SHP77 (cell line): ENCODE results near the gene BMP8B.
"Not testable (repeated sequence)": the region's sequence is repeated elsewhere in the genome, so short reads cannot be mapped to it uniquely, and the experiment has no call there.

Source experiments
- DNase-seq, 2 experiments: peaks; one replicate each; lab custom pipeline; 2025; lab: John Stamatoyannopoulos, UW

The BMP8B gene

GRCh38 chr1:39777896-39778295 is 10.8 kb downstream of the BMP8B start:
- DNase-seq, result not testable (repeated sequence)

DNA sequence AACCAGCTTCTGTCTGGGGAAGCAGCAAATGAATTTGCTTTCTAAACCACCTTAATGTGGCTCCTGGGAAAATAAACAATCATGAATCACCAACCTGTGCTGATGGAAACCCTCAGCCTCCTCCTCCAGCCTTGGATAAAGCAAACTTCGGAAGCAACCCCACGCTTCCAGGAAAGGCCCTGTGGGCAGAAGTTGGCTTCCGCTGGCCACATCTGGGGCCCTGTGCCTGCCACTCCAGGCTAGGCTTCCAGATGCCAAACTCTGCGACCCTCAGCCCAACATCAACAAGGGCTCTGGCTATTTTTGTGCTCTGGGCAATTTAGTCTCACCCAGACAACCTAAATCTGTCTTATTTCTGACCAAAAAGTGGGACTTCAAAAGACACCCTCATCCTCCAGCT is 11.4 kb downstream of the BMP8B start:
- DNase-seq, result no peak

- no peak for DNase-seq
Measured at GRCh38 chr1:39776886-39777285, 11.8 kb downstream of the BMP8B start.

DNA sequence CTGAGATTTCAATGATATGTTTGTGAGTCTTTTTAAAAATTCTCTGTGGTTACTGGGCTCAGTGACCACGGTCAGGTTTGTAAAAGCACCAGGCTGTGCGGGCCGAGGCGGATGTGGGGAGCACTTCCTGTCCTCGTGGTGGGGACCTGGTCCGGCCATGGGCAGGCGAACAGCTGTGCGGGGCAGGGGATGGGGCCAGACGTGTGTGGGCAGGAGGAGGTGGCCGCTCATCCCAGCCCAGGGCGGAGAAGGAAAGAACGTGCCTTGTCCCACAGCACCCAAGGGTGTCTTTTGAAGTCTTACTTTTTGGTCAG is 12.3 kb downstream of the BMP8B start:
- DNase-seq, result no peak

GRCh38 chr1:39775676-39776399 is 12.8 kb downstream of the BMP8B start:
- not testable (repeated sequence) for DNase-seq

DNA sequence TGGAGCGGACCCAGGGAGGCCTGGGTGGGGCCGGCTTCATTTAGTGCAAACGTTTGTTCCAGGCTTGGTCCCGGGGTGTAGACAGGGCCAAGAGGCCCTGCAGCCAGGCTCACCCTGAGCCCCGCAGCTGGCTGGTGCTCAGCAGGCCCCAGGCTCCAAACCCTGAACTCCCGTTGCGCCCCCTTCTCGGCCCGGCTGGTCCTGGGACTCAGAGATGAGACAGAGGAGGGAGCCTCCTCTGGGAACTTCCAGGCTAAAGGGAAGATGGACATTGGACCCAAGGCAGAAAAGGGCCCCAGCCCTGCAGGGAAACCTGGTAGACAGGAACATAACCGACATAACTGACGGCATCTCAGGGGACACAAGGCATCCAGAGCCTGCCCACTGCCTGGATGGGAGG is 13.5 kb downstream of the BMP8B start:
- DNase-seq, result not testable (repeated sequence)

DNA sequence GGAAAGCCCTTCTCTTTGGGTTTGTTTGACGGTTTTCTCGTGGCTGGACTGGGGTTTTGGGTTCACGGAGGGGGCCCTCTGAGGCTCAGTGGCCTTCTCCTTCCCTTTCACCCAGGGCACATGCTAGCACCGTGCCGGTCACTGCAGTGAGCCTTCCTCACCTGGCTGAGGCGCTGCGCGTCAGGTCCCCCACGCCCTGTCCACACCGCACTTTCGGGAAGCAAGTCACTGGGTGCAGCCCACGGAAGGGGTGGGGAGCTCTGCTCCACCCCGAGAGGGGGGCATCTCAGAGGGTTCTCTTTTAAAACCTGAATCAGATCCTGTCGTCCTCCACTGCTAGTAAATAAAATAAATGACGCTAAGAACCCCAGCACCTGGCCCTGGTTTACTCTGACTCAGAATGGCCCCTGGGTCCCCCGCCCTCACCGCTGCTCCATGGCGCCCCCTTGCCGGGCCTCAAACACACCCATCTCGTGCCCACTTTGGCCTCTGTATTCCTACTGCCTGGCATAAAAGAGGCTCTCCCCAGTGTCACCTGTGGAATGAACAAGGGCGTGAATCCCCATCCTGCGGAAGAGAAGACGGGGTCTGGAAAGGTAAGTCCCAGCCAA is 15.2 kb downstream of the BMP8B start:
- not testable (repeated sequence) for DNase-seq

DNA sequence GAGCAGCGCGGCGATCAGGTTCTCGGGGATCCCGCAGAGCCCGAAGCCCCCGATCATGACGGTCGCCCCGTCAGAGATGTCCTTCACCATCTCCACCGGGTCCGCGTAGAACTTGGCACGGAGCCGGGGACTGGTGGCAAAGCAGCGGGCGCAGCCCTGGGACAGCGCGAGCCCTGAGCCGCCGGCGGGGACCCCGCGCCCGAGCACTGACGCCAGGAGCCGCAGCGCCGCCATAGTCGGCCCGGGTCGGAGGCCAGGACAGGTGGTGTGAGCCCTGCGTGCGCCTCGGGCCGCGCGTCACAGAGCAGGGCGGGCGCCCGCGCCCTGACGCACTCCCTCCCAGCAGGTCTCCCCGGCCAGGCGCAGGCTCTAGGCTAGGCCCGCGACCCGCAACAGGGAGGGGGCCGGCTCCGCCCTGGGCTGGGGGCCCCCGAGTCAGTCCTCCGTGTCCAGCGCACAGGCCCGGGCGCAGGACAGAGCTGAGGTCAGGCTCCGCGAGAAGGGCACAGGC is 17.6 kb downstream of the BMP8B start, which contains the start of gene OXCT2:
Gene OXCT2, minus strand, starts transcription at position 327 of the 511 bp plus-strand sequence. Its CDS starts 93 bp downstream, at position 234.
- not testable (repeated sequence) for DNase-seq

GRCh38 chr1:39770100-39771021 is 18.3 kb downstream of the BMP8B start:
- DNase-seq, result not testable (repeated sequence)

DNA sequence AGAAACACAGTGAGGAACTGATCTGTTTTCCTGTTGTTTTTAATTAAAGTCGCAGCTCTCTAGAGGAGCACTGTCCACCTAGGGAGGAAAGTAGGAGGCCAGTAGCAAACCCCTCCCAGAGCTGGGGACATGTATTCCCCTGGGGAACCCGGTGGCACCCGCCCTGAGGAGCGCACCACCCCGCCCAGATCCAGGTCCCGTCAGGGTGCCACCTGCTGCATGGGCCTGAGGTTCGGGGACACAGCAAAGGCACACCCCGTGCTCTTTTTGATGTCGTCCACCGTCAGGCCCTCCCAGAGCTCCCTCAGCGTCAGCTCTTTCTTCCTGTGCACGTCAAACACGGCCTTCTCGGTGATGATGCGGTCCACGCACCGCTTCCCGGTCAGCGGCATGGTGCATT is 19.2 kb downstream of the BMP8B start:
- not testable (repeated sequence) for DNase-seq

DNA sequence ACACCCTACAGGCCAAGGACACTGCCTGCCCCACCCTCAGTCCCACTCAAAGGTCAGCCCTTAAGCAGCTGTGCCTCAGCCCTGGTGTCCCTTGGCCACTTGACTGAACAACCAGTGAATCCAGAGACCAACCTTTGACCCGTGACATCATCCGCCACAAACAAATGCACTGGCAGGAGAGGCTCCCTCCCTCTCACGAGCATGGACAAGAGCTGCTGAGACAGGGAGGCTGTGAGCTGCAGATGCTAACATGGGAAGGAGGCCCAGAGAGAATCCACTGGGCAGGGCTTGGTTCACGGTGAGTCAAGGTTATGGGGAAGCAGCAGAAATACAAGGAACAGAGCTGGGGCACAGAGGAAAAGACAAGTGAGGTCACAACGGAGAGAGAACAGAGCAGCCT is 22.2 kb downstream of the BMP8B start:
- not testable (repeated sequence) for DNase-seq

- DNase-seq, result not testable (repeated sequence)
Measured at GRCh38 chr1:39764512-39764911, 24.2 kb downstream of the BMP8B start.

GRCh38 chr1:39763619-39764374 is 24.9 kb downstream of the BMP8B start:
- DNase-seq, result not testable (repeated sequence)

- DNase-seq, result no peak
Measured at GRCh38 chr1:39762550-39763540, 25.8 kb downstream of the BMP8B start.

GRCh38 chr1:39761557-39762260 is 27.0 kb downstream of the BMP8B start:
- no peak for DNase-seq

DNA sequence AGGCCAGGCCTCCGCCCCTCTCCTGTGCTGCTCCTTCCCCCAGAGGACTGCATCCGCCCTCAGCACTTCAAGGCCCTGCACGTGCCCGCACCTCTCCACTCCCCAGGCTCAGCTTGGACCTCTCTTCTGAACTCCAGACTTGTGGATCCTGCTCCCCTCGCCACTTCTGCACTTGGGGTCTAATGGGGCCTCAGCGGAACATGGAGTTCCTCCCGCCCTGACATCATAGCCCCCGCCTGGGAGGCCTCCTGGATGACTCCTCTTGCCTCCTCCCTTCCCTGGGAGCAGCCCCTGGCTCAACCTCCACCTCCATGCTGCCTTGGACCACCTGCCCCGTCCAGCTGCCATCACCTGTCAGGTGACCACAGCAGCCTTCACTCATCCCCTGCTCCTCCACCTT is 27.6 kb downstream of the BMP8B start:
- no peak for DNase-seq

DNA sequence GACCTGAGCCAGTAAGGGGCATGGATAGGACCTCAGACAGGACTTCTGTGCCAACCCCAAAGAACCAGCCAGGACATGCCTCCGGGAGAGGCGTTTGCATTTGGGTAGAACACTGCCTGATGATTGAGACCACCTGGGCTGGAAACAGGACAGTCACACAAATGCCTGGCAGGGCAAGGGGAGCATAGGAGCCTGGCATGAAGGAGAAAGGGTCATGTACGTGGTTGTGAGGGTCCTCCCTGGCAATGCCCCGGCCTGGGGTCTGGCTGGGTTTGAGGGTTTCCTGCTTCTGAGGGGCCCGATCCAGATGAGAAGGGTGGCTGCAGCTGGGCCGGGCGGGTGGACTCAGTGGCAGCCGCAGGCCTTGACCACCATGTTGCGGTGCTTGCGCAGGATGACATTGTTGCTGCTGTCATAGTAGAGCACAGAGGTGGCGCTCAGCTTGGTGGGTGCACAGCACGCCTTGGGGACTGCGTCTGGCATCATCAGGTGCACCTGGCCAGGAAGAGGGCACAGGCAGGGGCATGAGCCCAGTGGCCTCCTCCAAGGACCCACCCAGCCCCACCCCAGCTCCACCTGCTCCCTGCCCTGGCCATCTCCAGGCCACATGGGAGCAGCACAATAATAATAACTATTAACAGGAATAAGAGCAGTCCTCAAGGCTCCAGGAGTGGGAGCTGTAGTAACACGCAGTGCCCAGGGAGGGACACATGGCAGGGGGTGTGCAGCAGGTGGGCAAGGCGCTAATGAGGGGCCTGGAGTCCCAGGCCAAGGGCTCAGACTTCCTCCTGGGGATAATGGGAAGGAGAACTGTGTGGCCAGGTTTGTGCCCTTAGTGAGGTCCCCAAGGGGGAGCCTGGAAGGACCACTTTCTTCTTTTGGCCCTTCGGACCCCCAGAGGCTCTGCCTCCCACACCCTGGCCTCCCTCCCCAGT is 28.3 kb downstream of the BMP8B start:
- DNase-seq, result no peak

DNA sequence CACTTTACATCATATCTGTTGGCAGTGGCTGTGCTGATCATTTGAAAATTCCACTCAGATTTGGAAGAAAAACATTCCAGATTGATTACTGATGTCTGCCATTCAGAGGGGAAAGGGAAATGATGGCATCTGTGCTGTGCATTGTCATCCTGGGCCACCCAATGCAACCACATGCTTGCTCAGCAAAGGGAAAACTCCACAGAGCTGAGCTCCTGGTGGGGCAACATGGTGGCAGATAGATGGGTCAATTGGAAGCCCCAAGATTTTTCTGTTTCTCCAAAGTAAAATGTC is 29.3 kb downstream of the BMP8B start:
- no peak for DNase-seq
